Small intestine (tissue), 7 donors: Measurements from ENCODE around the gene OSBPL6. TPM values are rescaled to one million over a fixed set of nuclear protein-coding genes. Genes with fewer than 3 reads are reported as not detected.
A peak's percentile ranks its signal among the peaks of the same experiment; 100 is the strongest.

Source experiments
- DNase-seq, 2 donors: peaks; one replicate each; pipeline versions ENCODE4 v3.0.0 to v3.0.0-alpha.2; 2013
- FAIRE-seq: peaks from 2 replicates; lab custom pipeline; 2012; peaks lifted over from hg19 to GRCh38; lab: Jason Lieb, UNC
- H3K27ac ChIP-seq, 3 donors: one replicate each; pipeline ENCODE4 v1.5.1; 2013; ENCODE audit warnings: low read length in 2 of 3, mild to moderate bottlenecking in 2 of 3, control low read depth in 1 of 3, inconsistent platforms in 1 of 3, low read depth in 1 of 3, moderate library complexity in 1 of 3
- H3K27me3 ChIP-seq, 3 donors: one replicate each; pipeline ENCODE4 v1.6.1; 2013; ENCODE audit warnings: low read length in 3 of 3, inconsistent platforms in 1 of 3; ENCODE audit not compliant: control insufficient read depth in 3 of 3, insufficient read depth in 3 of 3
- H3K36me3 ChIP-seq, 3 donors: one replicate each; pipeline ENCODE4 v1.6.1; 2013; ENCODE audit warnings: low read length in 3 of 3, inconsistent platforms in 1 of 3, low read depth in 1 of 3, mild to moderate bottlenecking in 1 of 3, moderate library complexity in 1 of 3; ENCODE audit not compliant: control insufficient read depth in 3 of 3, insufficient read depth in 2 of 3
- H3K4me1 ChIP-seq, 3 donors: one replicate each; pipeline ENCODE4 v1.6.1; 2013; ENCODE audit warnings: low read length in 2 of 3, inconsistent platforms in 1 of 3, low read depth in 1 of 3, mild to moderate bottlenecking in 1 of 3, moderate library complexity in 1 of 3; ENCODE audit not compliant: control insufficient read depth in 3 of 3, insufficient read depth in 2 of 3
- H3K4me3 ChIP-seq, 3 donors: one replicate each; pipeline ENCODE4 v1.5.1; 2013; ENCODE audit warnings: low read length in 3 of 3, control low read depth in 1 of 3, inconsistent platforms in 1 of 3, low read depth in 1 of 3, mild to moderate bottlenecking in 1 of 3, moderate library complexity in 1 of 3
- H3K9me3 ChIP-seq, 2 donors: one replicate each; pipeline ENCODE4 v1.6.1; 2013; ENCODE audit warnings: low read depth in 1 of 2, low read length in 1 of 2; ENCODE audit not compliant: control insufficient read depth in 2 of 2, insufficient read depth in 1 of 2
- WGBS, 3 donors: extraction: QIAGEN DNeasy Blood & Tissue Kit; methylation state at CpG; one replicate each; pipeline ENCODE4 v1.1.7; 2013; 5-methylcytosine and 5-hydroxymethylcytosine counted together
- polyA plus RNA-seq, 4 donors: library from polyadenylated mRNA; stranded (reverse) in 3 of 4; unstranded in 1 of 4; fragments of 200-250 nt in 3 of 4; fragments of 120-200 nt in 1 of 4; gene quantifications; one replicate each; pipeline versions ENCODE4 v1.2.1 to v1.2.3, GENCODE V29; 2013
- donor health status: healthy with polysubstance abuse.
- donor health status: control.
- donor health status: control.
- donor health status: Bipolar disorder and iron deficiency.
- donor health status: healthy.

The OSBPL6 gene
- polyA plus RNA-seq, 4 donors = 0.87 to 4.4 (median 1.5) TPM

GRCh38 chr2:178247250-178247649, 52.9 kb downstream of the OSBPL6 start:
- DNase-seq (no peak), FAIRE-seq (no peak)
- H3K36me3 ChIP-seq = no peaks in the 10 kb centered on the region
- WGBS, 3 donors = 59 to 70% (median 67%) methylated on average over 1 of the region's 1 CpG
- no peaks in the 10 kb centered on the region for H3K9me3 ChIP-seq
- H3K4me1 ChIP-seq = no peaks in the 10 kb centered on the region
- H3K27ac ChIP-seq = no peak overlapping the region
- no peaks in the 10 kb centered on the region for H3K27me3 ChIP-seq
- H3K4me3 ChIP-seq = no peak overlapping the region

- no peaks in the 10 kb centered on the region for H3K4me1 ChIP-seq
- WGBS, 3 donors = 55 to 71% (median 70%) methylated on average over 6 of the region's 6 CpGs
These were observed 56.1 kb downstream of the OSBPL6 start for GRCh38 chr2:178250429-178250828.

GRCh38 chr2:178251151-178251955, 57.0 kb downstream of the OSBPL6 start:
- no peaks in the 10 kb centered on the region for H3K36me3 ChIP-seq
- FAIRE-seq (no peak), DNase-seq (peak in 1 of 2 donors; percentile 14)
- no peaks in the 10 kb centered on the region for H3K9me3 ChIP-seq
- no peaks in the 10 kb centered on the region for H3K4me1 ChIP-seq
- no peak overlapping the region for H3K4me3 ChIP-seq
- H3K27me3 ChIP-seq = no peaks in the 10 kb centered on the region
- H3K27ac ChIP-seq = no peak overlapping the region
- WGBS, 3 donors = 75 to 85% (median 79%) methylated on average over 7 of the region's 7 CpGs

More at GRCh38 chr2:178250429-178250828, 56.1 kb downstream of the OSBPL6 start:
- Histone ChIP-seq H3K27me3 (no peaks in the 10 kb centered on the region), H3K4me3 (no peak overlapping the region), H3K36me3 (no peaks in the 10 kb centered on the region), H3K27ac (no peak overlapping the region), H3K9me3 (no peaks in the 10 kb centered on the region)
- FAIRE-seq = no peak
- DNase-seq = peak in 1 of 2 donors; percentile 7

- FAIRE-seq = no peak
- DNase-seq = no peak
- Histone ChIP-seq H3K4me3 (no peak overlapping the region), H3K27ac (no peak overlapping the region), H3K27me3 (peaks cover 0 to 3% (median 0%) of the 10 kb centered on the region in 3 donors), H3K9me3 (no peaks in the 10 kb centered on the region), H3K4me1 (no peaks in the 10 kb centered on the region), H3K36me3 (no peaks in the 10 kb centered on the region)
- 77 to 90% (median 88%) methylated on average over 6 of the region's 6 CpGs for WGBS, 3 donors
These were observed 62.2 kb downstream of the OSBPL6 start for GRCh38 chr2:178256382-178257042.

- H3K9me3 ChIP-seq = no peaks in the 10 kb centered on the region
- H3K27me3 ChIP-seq = peaks cover 0 to 3% (median 0%) of the 10 kb centered on the region in 3 donors
- H3K36me3 ChIP-seq = no peaks in the 10 kb centered on the region
- H3K4me1 ChIP-seq = no peaks in the 10 kb centered on the region
- H3K27ac ChIP-seq = no peak overlapping the region
- H3K4me3 ChIP-seq = no peak overlapping the region
- WGBS, 3 donors = 72 to 89% (median 80%) methylated on average over 2 of the region's 2 CpGs
- DNase-seq (no peak), FAIRE-seq (no peak)
These were observed 62.8 kb downstream of the OSBPL6 start for GRCh38 chr2:178257127-178257526.

- no peaks in the 10 kb centered on the region for H3K9me3 ChIP-seq
- no peaks in the 10 kb centered on the region for H3K36me3 ChIP-seq
- no peaks in the 10 kb centered on the region for H3K4me1 ChIP-seq
- no peak overlapping the region for H3K4me3 ChIP-seq
- 70 to 79% (median 71%) methylated on average over 2 of the region's 2 CpGs for WGBS, 3 donors
- H3K27ac ChIP-seq = no peak overlapping the region
- FAIRE-seq (no peak), DNase-seq (no peak)
- H3K27me3 ChIP-seq = peaks cover 0 to 3% (median 0%) of the 10 kb centered on the region in 3 donors
These were observed 64.6 kb downstream of the OSBPL6 start for GRCh38 chr2:178258916-178259315.

GRCh38 chr2:178263159-178263860, 69.0 kb downstream of the OSBPL6 start:
- Histone ChIP-seq H3K4me1 (no peaks in the 10 kb centered on the region), H3K36me3 (no peaks in the 10 kb centered on the region), H3K27me3 (peaks cover 0 to 3% (median 0%) of the 10 kb centered on the region in 3 donors), H3K9me3 (no peaks in the 10 kb centered on the region), H3K4me3 (no peak overlapping the region), H3K27ac (no peak overlapping the region)
- DNase-seq (no peak), FAIRE-seq (no peak)
- 75 to 85% (median 78%) methylated on average over 13 of the region's 13 CpGs for WGBS, 3 donors

- peaks cover 0 to 3% (median 0%) of the 10 kb centered on the region in 3 donors for H3K27me3 ChIP-seq
- no peak overlapping the region for H3K27ac ChIP-seq
- H3K9me3 ChIP-seq = no peaks in the 10 kb centered on the region
- DNase-seq (no peak), FAIRE-seq (no peak)
- H3K4me3 ChIP-seq = no peak overlapping the region
- H3K36me3 ChIP-seq = no peaks in the 10 kb centered on the region
- 43 to 58% (median 47%) methylated on average over 2 of the region's 2 CpGs for WGBS, 3 donors
- no peaks in the 10 kb centered on the region for H3K4me1 ChIP-seq
These were observed 69.9 kb downstream of the OSBPL6 start for GRCh38 chr2:178264211-178264610.
